MCF 10A (cell line): ENCODE results near the gene CCDC120. TPM values are rescaled to one million over a fixed set of nuclear protein-coding genes. Genes with fewer than 3 reads are reported as not detected.

Source experiments
- BruUV-seq: library from RNA; stranded (reverse); fragments of 400-500 nt; replicated peaks from 2 replicates; lab custom pipeline; 2021; lab: Mats Ljungman, UMichigan
- CTCF ChIA-PET: fragments of 300-600 bp; sonication (Branson Sonifier 250); formaldehyde crosslinking; extraction: SDS; loops from one replicate; lab custom pipeline; 2021; ENCODE audit warnings: antibody characterized with exemption, inconsistent platforms; lab: Yijun Ruan, JAX
- POLR2A ChIA-PET: fragments of 300-600, 350-650 bp; sonication (Branson Sonifier 250); formaldehyde crosslinking; extraction: SDS; loops from one replicate; lab custom pipeline; 2020; ENCODE audit warnings: antibody characterized with exemption, inconsistent platforms; lab: Yijun Ruan, JAX
- DNase-seq: peaks from one replicate; pipeline ENCODE4 v3.0.0-alpha.2; 2018; ENCODE audit not compliant: unreplicated experiment
- H3K27ac Mint-ChIP-seq: one replicate; pipeline ENCODE4 v1.8.0; 2022; ENCODE audit warnings: mild to moderate bottlenecking, low read depth, mixed read lengths; ENCODE audit not compliant: unreplicated experiment
- H3K27me3 Mint-ChIP-seq: one replicate; pipeline ENCODE4 v1.8.0; 2022; ENCODE audit warnings: mixed read lengths; ENCODE audit not compliant: insufficient read depth, unreplicated experiment
- H3K36me3 Mint-ChIP-seq: one replicate; pipeline ENCODE4 v1.8.0; 2022; ENCODE audit warnings: mild to moderate bottlenecking, moderate library complexity, mixed read lengths; ENCODE audit not compliant: insufficient read depth, unreplicated experiment
- H3K4me1 Mint-ChIP-seq: one replicate; pipeline ENCODE4 v1.8.0; 2022; ENCODE audit warnings: mixed read lengths; ENCODE audit not compliant: insufficient read depth, unreplicated experiment
- H3K4me3 Mint-ChIP-seq: one replicate; pipeline ENCODE4 v1.8.0; 2022; ENCODE audit warnings: mild to moderate bottlenecking, moderate library complexity, mixed read lengths; ENCODE audit not compliant: unreplicated experiment
- H3K9me3 Mint-ChIP-seq: one replicate; pipeline ENCODE4 v1.8.0; 2022; ENCODE audit warnings: mixed read lengths; ENCODE audit not compliant: unreplicated experiment
- intact Hi-C: fragments of 100-400 bp; cut with micrococcal nuclease; formaldehyde crosslinking; loops from 2 replicates; pipeline ENCODE4 v1.14.1; 2022
- total RNA-seq: library from RNA; stranded (reverse); gene quantifications from 2 replicates; pipeline ENCODE4 v1.2.3, GENCODE V29; 2022
- TF ChIP-seq, protein P1 (sequence below): fragments of 200-600 bp; IDR thresholded peaks from one replicate; pipeline ENCODE4 v1.8.0; 2022; ENCODE audit warnings: antibody characterized with exemption, mild to moderate bottlenecking; ENCODE audit not compliant: unreplicated experiment

CCDC120 gene
- total RNA-seq, 1 experiment from 2014 or later = 14.4 TPM

DNA sequence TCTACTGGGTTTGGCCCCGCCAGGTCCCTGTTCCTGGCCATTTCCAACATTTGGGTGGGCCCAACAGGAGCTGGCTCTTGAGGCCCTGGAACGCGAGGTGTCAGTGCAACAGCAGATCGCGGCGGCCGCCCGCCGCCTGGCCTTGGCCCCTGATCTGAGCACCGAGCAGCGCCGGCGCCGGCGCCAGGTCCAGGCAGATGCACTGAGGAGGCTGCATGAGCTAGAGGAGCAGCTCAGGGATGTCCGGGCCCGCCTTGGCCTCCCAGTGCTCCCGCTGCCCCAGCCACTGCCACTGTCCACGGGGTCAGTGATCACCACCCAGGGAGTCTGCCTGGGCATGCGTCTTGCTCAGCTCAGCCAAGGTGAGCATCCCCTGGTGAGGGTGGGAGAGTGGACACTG is 5.5 kb downstream of the CCDC120 start:
- CTCF ChIA-PET = no interaction called here

DNA sequence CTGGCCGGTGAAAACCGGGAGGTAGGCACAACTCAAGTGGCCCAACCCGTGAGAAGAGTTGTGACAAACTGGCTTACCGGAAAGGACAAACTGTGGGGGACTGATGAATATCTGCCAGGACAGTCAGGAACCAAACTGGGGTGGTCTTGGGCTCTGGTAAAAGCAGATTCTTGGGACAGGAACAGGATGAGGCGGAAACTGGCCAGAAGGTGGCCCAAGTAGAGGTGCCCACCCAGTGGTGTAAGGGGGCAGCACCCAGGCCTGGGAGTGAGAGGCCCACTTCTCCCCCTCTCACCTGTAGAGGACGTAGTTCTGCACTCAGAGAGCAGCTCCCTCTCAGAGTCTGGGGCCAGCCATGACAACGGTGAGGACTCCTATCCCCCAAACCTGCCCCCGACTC is 5.9 kb downstream of the CCDC120 start:
- H3K27me3 Mint-ChIP-seq = no peaks in the 10 kb centered on the region
- intact Hi-C loops = no loop called here
- H3K9me3 Mint-ChIP-seq = no peaks in the 10 kb centered on the region
- no peaks in the 10 kb centered on the region for H3K4me1 Mint-ChIP-seq
- no peak overlapping the region for H3K4me3 Mint-ChIP-seq
- no peak overlapping the region for H3K27ac Mint-ChIP-seq
- TF ChIP-seq, protein P1, sequence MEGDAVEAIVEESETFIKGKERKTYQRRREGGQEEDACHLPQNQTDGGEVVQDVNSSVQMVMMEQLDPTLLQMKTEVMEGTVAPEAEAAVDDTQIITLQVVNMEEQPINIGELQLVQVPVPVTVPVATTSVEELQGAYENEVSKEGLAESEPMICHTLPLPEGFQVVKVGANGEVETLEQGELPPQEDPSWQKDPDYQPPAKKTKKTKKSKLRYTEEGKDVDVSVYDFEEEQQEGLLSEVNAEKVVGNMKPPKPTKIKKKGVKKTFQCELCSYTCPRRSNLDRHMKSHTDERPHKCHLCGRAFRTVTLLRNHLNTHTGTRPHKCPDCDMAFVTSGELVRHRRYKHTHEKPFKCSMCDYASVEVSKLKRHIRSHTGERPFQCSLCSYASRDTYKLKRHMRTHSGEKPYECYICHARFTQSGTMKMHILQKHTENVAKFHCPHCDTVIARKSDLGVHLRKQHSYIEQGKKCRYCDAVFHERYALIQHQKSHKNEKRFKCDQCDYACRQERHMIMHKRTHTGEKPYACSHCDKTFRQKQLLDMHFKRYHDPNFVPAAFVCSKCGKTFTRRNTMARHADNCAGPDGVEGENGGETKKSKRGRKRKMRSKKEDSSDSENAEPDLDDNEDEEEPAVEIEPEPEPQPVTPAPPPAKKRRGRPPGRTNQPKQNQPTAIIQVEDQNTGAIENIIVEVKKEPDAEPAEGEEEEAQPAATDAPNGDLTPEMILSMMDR = no peak
- ChIA-PET CTCF (no interaction called here), POLR2A (interaction anchor here (0.7 kb wide), 1 partner anchor 434 kb away, joined by 3 read pairs; no protein-coding TSS in a partner anchor)
- no TSS peak for BruUV-seq
- H3K36me3 Mint-ChIP-seq = peaks cover 10% of the 10 kb centered on the region
- DNase-seq = no peak

More for the DNA sequence above, 5.5 kb downstream of the CCDC120 start:
- TF ChIP-seq, protein P1 = no peak
- Mint-ChIP-seq H3K4me1 (no peaks in the 10 kb centered on the region), H3K27ac (no peak overlapping the region), H3K4me3 (no peak overlapping the region), H3K36me3 (peaks cover 10% of the 10 kb centered on the region), H3K27me3 (no peaks in the 10 kb centered on the region), H3K9me3 (no peaks in the 10 kb centered on the region)
- BruUV-seq = no TSS peak
- intact Hi-C loops = no loop called here
- no peak for DNase-seq
- POLR2A ChIA-PET = interaction anchor here (0.7 kb wide), 1 partner anchor 433 kb away, joined by 3 read pairs; no protein-coding TSS in a partner anchor

DNA sequence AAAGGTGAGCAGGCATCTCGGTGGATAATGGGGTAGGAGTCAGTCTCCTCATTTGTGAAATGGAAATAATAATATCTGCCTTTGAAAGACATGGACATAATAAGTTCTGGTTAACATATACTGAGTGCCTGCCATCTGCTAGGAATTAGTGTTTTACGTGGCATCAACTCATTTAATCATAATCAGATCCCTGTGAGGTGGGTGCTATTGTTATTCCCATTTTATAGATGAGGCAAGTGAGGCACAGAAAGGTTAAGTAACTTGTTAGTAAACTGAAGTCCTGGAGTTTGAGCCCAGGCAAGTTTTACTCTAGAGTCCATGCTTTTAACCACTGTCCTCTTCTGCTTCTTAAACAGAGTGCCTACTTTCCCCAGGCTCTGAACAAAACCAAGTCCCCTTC is 7.5 kb downstream of the CCDC120 start:
- BruUV-seq = no TSS peak
- intact Hi-C loops = no loop called here
- no peaks in the 10 kb centered on the region for H3K4me1 Mint-ChIP-seq
- no peaks in the 10 kb centered on the region for H3K27me3 Mint-ChIP-seq
- ChIA-PET POLR2A (interaction anchor here (1.0 kb wide), 1 partner anchor 26 kb away, joined by 3 read pairs; no protein-coding TSS in a partner anchor), CTCF (interaction anchor here (0.6 kb wide), 1 partner anchor 146 kb away, joined by 3 read pairs; no protein-coding TSS in a partner anchor)
- H3K9me3 Mint-ChIP-seq = no peaks in the 10 kb centered on the region
- no peak overlapping the region for H3K27ac Mint-ChIP-seq
- TF ChIP-seq, protein P1 = no peak
- no peak overlapping the region for H3K4me3 Mint-ChIP-seq
- no peak for DNase-seq
- H3K36me3 Mint-ChIP-seq = peaks cover 10% of the 10 kb centered on the region

DNA sequence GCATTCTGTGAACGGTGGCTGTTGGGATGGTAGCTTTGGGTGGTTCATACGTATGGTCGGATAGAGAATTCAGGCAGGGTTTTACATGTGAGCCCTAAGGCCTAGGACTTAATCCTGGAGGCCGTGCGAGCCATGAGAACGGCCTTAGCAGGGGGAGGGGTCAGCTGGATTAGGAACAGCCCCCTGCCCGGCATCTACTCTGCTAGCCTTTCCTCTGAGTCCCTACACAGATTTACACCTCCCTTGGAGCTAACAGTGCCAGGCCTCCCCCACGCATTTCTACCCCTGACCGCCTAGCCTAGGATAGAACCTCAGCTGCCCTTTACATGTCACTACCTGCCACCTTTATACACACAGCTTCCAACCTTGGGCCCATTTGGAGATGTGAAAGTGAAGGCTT is 7.9 kb downstream of the CCDC120 start:
- Mint-ChIP-seq H3K36me3 (peaks cover 10% of the 10 kb centered on the region), H3K27me3 (no peaks in the 10 kb centered on the region), H3K9me3 (no peaks in the 10 kb centered on the region), H3K27ac (no peak overlapping the region), H3K4me3 (no peak overlapping the region), H3K4me1 (no peaks in the 10 kb centered on the region)
- BruUV-seq = no TSS peak
- CTCF ChIA-PET = no interaction called here
- TF ChIP-seq, protein P1 = no peak
- no peak for DNase-seq
- POLR2A ChIA-PET = no interaction called here
- intact Hi-C loops = no loop called here
